Esophagus squamous epithelium (tissue), 4 donors: ENCODE results near the gene GH1.

Experiments used
- POLR2A ChIP-seq, 4 donors: fragments of 450-650 bp; IDR thresholded peaks; one replicate each; pipeline ENCODE4 v1.6.1; 2017; ENCODE audit warnings: antibody characterized with exemption in 4 of 4, mild to moderate bottlenecking in 4 of 4, moderate library complexity in 3 of 4
- TF ChIP-seq, protein P1 (sequence below), 6 experiments: fragments of 450-650 bp in 4 of 6; fragments of 200-600 bp in 2 of 6; sonication (generic) in 2 of 6; IDR thresholded peaks; one replicate each; pipeline ENCODE4 v1.5.1; 2016 to 2019; ENCODE audit warnings: antibody characterized with exemption in 6 of 6, mild to moderate bottlenecking in 4 of 6, moderate library complexity in 4 of 6

DNA sequence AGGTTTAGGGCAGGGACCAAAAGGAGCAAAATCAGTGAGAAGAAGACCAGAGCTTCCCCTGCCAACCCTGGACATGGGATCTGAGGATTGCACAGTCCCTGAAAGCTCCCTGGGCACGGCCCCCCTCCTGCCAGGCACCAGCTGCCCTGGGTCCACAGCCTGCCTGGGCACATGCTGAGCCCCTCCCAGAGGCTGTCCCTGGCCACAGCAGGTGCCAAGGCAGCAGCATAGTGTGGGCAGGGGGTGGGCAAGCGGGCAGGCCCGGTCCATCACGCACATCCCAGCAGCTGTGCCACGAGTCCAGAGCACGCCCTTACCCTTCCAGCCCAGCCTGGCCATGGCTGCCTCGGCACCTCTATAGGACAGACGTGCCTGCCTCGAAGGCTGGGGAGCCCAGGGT, 41.4 kb upstream of the GH1 start:
- TF ChIP-seq, protein P1, sequence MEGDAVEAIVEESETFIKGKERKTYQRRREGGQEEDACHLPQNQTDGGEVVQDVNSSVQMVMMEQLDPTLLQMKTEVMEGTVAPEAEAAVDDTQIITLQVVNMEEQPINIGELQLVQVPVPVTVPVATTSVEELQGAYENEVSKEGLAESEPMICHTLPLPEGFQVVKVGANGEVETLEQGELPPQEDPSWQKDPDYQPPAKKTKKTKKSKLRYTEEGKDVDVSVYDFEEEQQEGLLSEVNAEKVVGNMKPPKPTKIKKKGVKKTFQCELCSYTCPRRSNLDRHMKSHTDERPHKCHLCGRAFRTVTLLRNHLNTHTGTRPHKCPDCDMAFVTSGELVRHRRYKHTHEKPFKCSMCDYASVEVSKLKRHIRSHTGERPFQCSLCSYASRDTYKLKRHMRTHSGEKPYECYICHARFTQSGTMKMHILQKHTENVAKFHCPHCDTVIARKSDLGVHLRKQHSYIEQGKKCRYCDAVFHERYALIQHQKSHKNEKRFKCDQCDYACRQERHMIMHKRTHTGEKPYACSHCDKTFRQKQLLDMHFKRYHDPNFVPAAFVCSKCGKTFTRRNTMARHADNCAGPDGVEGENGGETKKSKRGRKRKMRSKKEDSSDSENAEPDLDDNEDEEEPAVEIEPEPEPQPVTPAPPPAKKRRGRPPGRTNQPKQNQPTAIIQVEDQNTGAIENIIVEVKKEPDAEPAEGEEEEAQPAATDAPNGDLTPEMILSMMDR (IDR thresholded peaks at IDR 0.05) = no peak
- TF ChIP-seq POLR2A (IDR thresholded peaks at IDR 0.05) = no peak
